ENCODE data around the gene LOXHD1.

- TF ChIP-seq CTCF (IDR thresholded peaks at IDR 0.05) (no peak), POLR2AphosphoS5 (IDR thresholded peaks at IDR 0.05) (no peak), EP300 (IDR thresholded peaks at IDR 0.05) (no peak)
These were observed 94.3 kb downstream of the LOXHD1 start for GRCh38 chr18:46562674-46563192.
